K562 (cell line): ENCODE results near the gene ZKSCAN1. TPM values are rescaled to one million over a fixed set of nuclear protein-coding genes. Genes with fewer than 3 reads are reported as not detected.
"Not testable (repeated sequence)": the region's sequence is repeated elsewhere in the genome, so short reads cannot be mapped to it uniquely, and the experiment has no call there.

Experiments used
- ATAC-seq: fragments of 200-7000 bp; cut with Tn5 transposase; 3 replicates; pipeline ENCODE4 v1.9.1; 2020; ENCODE audit warnings: moderate library complexity
- BruUV-seq: library from RNA; stranded (reverse); fragments of 400-500 nt; replicated peaks from 2 replicates; lab custom pipeline; 2021; lab: Mats Ljungman, UMichigan
- CTCF ChIA-PET: fragments of 300-600 bp; formaldehyde crosslinking; extraction: SDS; loops from one replicate; lab custom pipeline; 2021; ENCODE audit warnings: low intra/inter-chr PET ratio; lab: Yijun Ruan, JAX
- POLR2A ChIA-PET: fragments of 300-600, 350-650 bp; sonication (Branson Sonifier 250); formaldehyde crosslinking; extraction: SDS; loops from one replicate; lab custom pipeline; 2021; ENCODE audit warnings: antibody characterized with exemption, inconsistent platforms; lab: Yijun Ruan, JAX
- DNase-seq, 4 experiments: peaks; one replicate each; pipeline versions ENCODE4 v3.0.0 to v3.0.0-alpha.2; 2011 to 2018; ENCODE audit warnings: low spot score in 3 of 4, mixed read lengths in 3 of 4; ENCODE audit errors: extremely low read depth in 1 of 4
- FAIRE-seq: peaks from 2 replicates; lab custom pipeline; 2011; peaks lifted over from hg19 to GRCh38; lab: Jason Lieb, UNC
- H2AFZ ChIP-seq: 2 replicates; pipeline ENCODE4 v1.6.0; 2011; ENCODE audit warnings: low read depth, low read length, control low read depth, inconsistent platforms
- H3K27ac ChIP-seq: fragments of 200-600 bp; 3 replicates; pipeline ENCODE4 v1.8.0; 2011; ENCODE audit warnings: low read depth, mild to moderate bottlenecking, control low read depth, inconsistent platforms, low read length, moderate library complexity, mixed read lengths; ENCODE audit errors: extremely low read depth
- H3K27me3 ChIP-seq, 2 experiments: fragments of 300-600 bp in 1 of 2; 2 replicates in 1 of 2; 3 replicates in 1 of 2; pipeline versions ENCODE4 v1.6.0 to v1.8.0; 2011; ENCODE audit warnings: inconsistent platforms in 2 of 2, low read length in 2 of 2, mild to moderate bottlenecking in 1 of 2, mixed read lengths in 1 of 2, moderate library complexity in 1 of 2; ENCODE audit not compliant: control insufficient read depth in 2 of 2, insufficient read depth in 2 of 2
- H3K36me3 ChIP-seq: fragments of 300-600 bp; 3 replicates; pipeline ENCODE4 v1.8.0; 2011; ENCODE audit warnings: mild to moderate bottlenecking, low read length, inconsistent platforms; ENCODE audit not compliant: control insufficient read depth, insufficient read depth
- H3K4me1 ChIP-seq, 2 experiments: fragments of 200-600 bp in 1 of 2; replicated peaks in 1 of 2; 2 replicates in 1 of 2; 3 replicates in 1 of 2; pipeline versions ENCODE4 v1.5.1 to v1.8.0; 2011; ENCODE audit warnings: inconsistent platforms in 2 of 2, low read length in 2 of 2, mild to moderate bottlenecking in 1 of 2, mixed read lengths in 1 of 2, moderate library complexity in 1 of 2; ENCODE audit not compliant: control insufficient read depth in 2 of 2, insufficient read depth in 2 of 2
- H3K4me2 ChIP-seq: 2 replicates; pipeline ENCODE4 v1.6.1; 2011; ENCODE audit warnings: low read length, control low read depth, inconsistent platforms, mixed read lengths; ENCODE audit not compliant: insufficient read depth
- H3K4me3 ChIP-seq: fragments of 200-600 bp; sonication (generic), shearing (Covaris generic); 2 replicates; pipeline ENCODE4 v1.5.1; 2016; ENCODE audit warnings: control low read depth, inconsistent platforms
- H3K79me2 ChIP-seq: fragments of 200-600 bp; 3 replicates; pipeline ENCODE4 v1.8.0; 2011; ENCODE audit warnings: low read length, inconsistent platforms; ENCODE audit not compliant: control insufficient read depth, insufficient read depth
- H3K9ac ChIP-seq, 2 experiments: 2 replicates each; pipeline versions ENCODE4 v1.6.0 to v1.6.1; 2011; ENCODE audit warnings: low read depth in 2 of 2, low read length in 2 of 2, control low read depth in 1 of 2, inconsistent platforms in 1 of 2, mild to moderate bottlenecking in 1 of 2, mixed read lengths in 1 of 2; ENCODE audit not compliant: insufficient read depth in 1 of 2
- H3K9me1 ChIP-seq: one replicate; pipeline ENCODE4 v1.6.0; 2011; ENCODE audit warnings: inconsistent platforms, mild to moderate bottlenecking, low read length, moderate library complexity; ENCODE audit not compliant: control insufficient read depth, insufficient read depth
- H3K9me3 ChIP-seq: replicated peaks from 2 replicates; pipeline ENCODE4 v1.5.1; 2011; ENCODE audit warnings: low read depth, low read length, inconsistent platforms; ENCODE audit not compliant: control insufficient read depth, insufficient read depth
- H4K20me1 ChIP-seq: replicated peaks from 2 replicates; pipeline ENCODE4 v1.6.1; 2011; ENCODE audit warnings: low read length, inconsistent platforms, mixed read lengths; ENCODE audit not compliant: control insufficient read depth, insufficient read depth
- MYC ChIP-seq, 2 experiments: fragments of 250-450 bp in 1 of 2; sonication (Bioruptor Pico) in 1 of 2; IDR thresholded peaks; 2 replicates each; pipeline versions ENCODE4 v1.5.1 to v1.6.1; 2012 to 2021; ENCODE audit warnings: low read depth in 2 of 2, borderline replicate concordance in 1 of 2, improper control_type of control experiment in 1 of 2, low read length in 1 of 2, mild to moderate bottlenecking in 1 of 2, moderate library complexity in 1 of 2
- PBX2 ChIP-seq, 2 experiments: IDR thresholded peaks in 1 of 2; conservative IDR thresholded peaks in 1 of 2; 2 replicates each; pipeline ENCODE4 v1.6.1; 2016; ENCODE audit warnings: low read depth in 2 of 2, mild to moderate bottlenecking in 1 of 2, missing compliant biosample characterization in 1 of 2, missing genetic modification characterization in 1 of 2, moderate library complexity in 1 of 2
- SMAD4 ChIP-seq: fragments of 250-450 bp; sonication (Bioruptor Pico); conservative IDR thresholded peaks from 2 replicates; pipeline ENCODE4 v1.8.0; 2021; ENCODE audit warnings: inconsistent platforms, mild to moderate bottlenecking, moderate library complexity
- WGBS: fragments of 100-300 bp; shearing (Covaris generic); methylation state at CpG from one replicate; pipeline ENCODE4 v1.1.6; 2016; ENCODE audit warnings: low coverage, mixed read lengths; ENCODE audit not compliant: insufficient coverage; ENCODE audit errors: missing lambda C conversion rate; 5-methylcytosine and 5-hydroxymethylcytosine counted together
- in situ Hi-C: fragments of 300-500 bp; cut with MboI; formaldehyde crosslinking; loops from 4 replicates; pipeline ENCODE4 v1.15.0; 2018; ENCODE audit warnings: inconsistent platforms, mixed read lengths
- intact Hi-C: fragments of 100-400 bp; cut with micrococcal nuclease; formaldehyde crosslinking; loops from 2 replicates; pipeline ENCODE4 v1.14.2; 2022
- polyA plus RNA-seq, 8 experiments: library from polyadenylated mRNA; depleted of rRNA in 4 of 8; stranded (reverse) in 5 of 8; unstranded in 3 of 8; fragments of >200 nt; fragmentation: Nextera tagmentation in 2 of 8; fragmentation: Illumina TruSeq in 1 of 8; extraction: Ambion mirVana in 2 of 8; extraction: Trizol in 1 of 8; gene quantifications; 2 replicates each; pipeline versions ENCODE4 v1.2.1 to v1.2.3, GENCODE V29; 2011 to 2014; ENCODE audit warnings: inconsistent platforms in 1 of 8, missing spikeins in 1 of 8
- total RNA-seq, 7 experiments: library from RNA; depleted of rRNA in 6 of 7; stranded (reverse); fragments of >200 nt in 6 of 7; fragmentation: Illumina TruSeq in 2 of 7; extraction: Trizol in 2 of 7; gene quantifications; 2 replicates each; pipeline versions ENCODE4 v1.2.1 to v1.2.3, GENCODE V29; 2011 to 2021; ENCODE audit warnings: low replicate concordance in 1 of 7

Gene ZKSCAN1
- total and polyA plus RNA-seq, 9 of the 15 experiments (the other 6 are each of a cell fraction or from before 2014, with no cell fraction given): 5.3 to 43.0 (median 23.2) TPM

- TF ChIP-seq PBX2 (CRISPR knock-in tag; IDR thresholded peaks at IDR 0.05; ENCODE audit: low read depth): not testable (repeated sequence)
- TF ChIP-seq PBX2 (tag; conservative IDR thresholded peaks at IDR 0.05; ENCODE audit: low read depth): peak; percentile 98
Observed at GRCh38 chr7:100012385-100013327, 2.7 kb upstream of the ZKSCAN1 start (continued).

- Histone ChIP-seq H3K4me1 (peaks cover 14 to 17% of the 10 kb centered on the region in 2 experiments; a peak in 4 of 5 replicates), H3K4me2 (no peak overlapping the region), H3K9ac (peak overlapping the region in 1 of 2 experiments; percentile 21; a peak in 1 of 4 replicates), H3K9me3 (no peaks in the 10 kb centered on the region), H3K27ac (no peak overlapping the region), H3K79me2 (peaks cover 32% of the 10 kb centered on the region), H3K27me3 (peaks cover 17 to 27% of the 10 kb centered on the region in 2 experiments), H3K9me1 (no peaks in the 10 kb centered on the region), H3K36me3 (peaks cover 10% of the 10 kb centered on the region; the same call in 2 of the 3 replicates), H2AFZ (no peak overlapping the region), H4K20me1 (0 out of 2 replicates have a peak, but pooled peaks cover 8% of the 10 kb centered on the region), H3K4me3 (no peak overlapping the region)
- WGBS: 32% methylated on average over 3 of the region's 3 CpGs
- in situ Hi-C loops (no loop called here), intact Hi-C loops (loop anchor here (5.0 kb wide), 1 partner anchor 69 kb away; the partner anchor contains the start of gene ZNF3)
- DNase-seq (no peak), FAIRE-seq (no peak), ATAC-seq (no peak)
- no TSS peak for BruUV-seq
- POLR2A ChIA-PET: interaction anchor here (0.5 to 0.9 kb wide), 2 partner anchors 9 to 14 kb away, joined by 3 to 5 read pairs; no protein-coding TSS in a partner anchor
- CTCF ChIA-PET: no interaction called here
- TF ChIP-seq SMAD4 (CRISPR knock-in tag) (no peak), MYC (IDR thresholded peaks at IDR 0.05; ENCODE audit: low read depth, low read length) (no peak), MYC (CRISPR knock-in tag; IDR thresholded peaks at IDR 0.05; ENCODE audit: borderline replicate concordance, low read depth) (no peak)
Observed at GRCh38 chr7:100013328-100013676, 2.1 kb upstream of the ZKSCAN1 start.
